ENCODE results near the gene LANCL2.
"Not testable (repeated sequence)": the region's sequence is repeated elsewhere in the genome, so short reads cannot be mapped to it uniquely, and the experiment has no call there.

DNA sequence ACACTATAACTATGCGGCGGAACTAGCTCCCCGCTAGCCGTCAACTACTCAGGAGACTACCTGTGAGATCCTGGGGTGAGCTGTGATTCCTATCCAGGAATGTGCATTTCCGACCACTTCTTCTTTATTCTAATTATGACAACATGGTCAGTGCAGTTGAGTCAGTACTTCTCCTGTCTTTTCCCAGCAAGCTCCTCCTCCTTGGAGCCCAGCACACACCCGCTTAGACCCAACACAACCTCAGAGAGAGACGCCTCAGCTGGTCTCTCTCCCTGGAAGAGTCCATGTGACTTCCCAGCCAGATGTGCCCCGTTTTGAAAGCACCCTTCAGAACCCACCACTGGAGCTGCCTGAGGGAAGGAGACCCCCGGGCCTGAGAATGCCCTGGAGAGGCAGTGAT lies 106.5 kb downstream of the LANCL2 start:
- TF ChIP-seq EZH2phosphoT487 (IDR thresholded peaks at IDR 0.05; ENCODE audit: insufficient read depth, low read depth); EZH2 (IDR thresholded peaks at IDR 0.05; ENCODE audit: insufficient read depth, poor library complexity, severe bottlenecking): not testable (repeated sequence)

Measured in GM23248 (cell line).